ENCODE measurements around the gene ABLIM1. TPM values are rescaled to one million over a fixed set of nuclear protein-coding genes. Genes with fewer than 3 reads are reported as not detected.
A peak's percentile ranks its signal among the peaks of the same experiment; 100 is the strongest.

ABLIM1 gene
- total RNA-seq, 1 experiment from 2014 or later, result 34.0 TPM

GRCh38 chr10:114487815-114488536 lies 170.1 kb downstream of the ABLIM1 start:
- no TSS peak for BruUV-seq (replicated peaks)
- POLR2A ChIA-PET (ENCODE audit: low non-redundant PET), result no interaction called here

GRCh38 chr10:114486938-114487814 lies 170.9 kb downstream of the ABLIM1 start:
- H3K9me3 ChIP-seq (ENCODE audit: low read depth, low read length, poor library complexity, severe bottlenecking), result peaks cover 3% of the 10 kb centered on the region
- H3K27ac ChIP-seq (ENCODE audit: low read depth, low read length, poor library complexity, severe bottlenecking), result no peak overlapping the region
- no peak for DNase-seq (ENCODE audit: low spot score)
- POLR2A ChIA-PET (ENCODE audit: low non-redundant PET), result no interaction called here
- no peak overlapping the region for H3K4me3 ChIP-seq (ENCODE audit: low read depth, low read length, poor library complexity, severe bottlenecking)
- TF ChIP-seq CTCF (conservative IDR thresholded peaks at IDR 0.05; ENCODE audit: low read depth, low read length) (peak; percentile 36; the same call in 1 of the 2 replicates), EZH2 (IDR thresholded peaks at IDR 0.05; ENCODE audit: borderline replicate concordance, low read depth, low read length, poor library complexity, severe bottlenecking) (no peak)
- intact Hi-C loops (cut with micrococcal nuclease; ENCODE audit: unreplicated experiment), result no loop called here
- H3K36me3 ChIP-seq (ENCODE audit: insufficient read depth, low read length, poor library complexity, severe bottlenecking), result no peaks in the 10 kb centered on the region
- H3K4me1 ChIP-seq (ENCODE audit: insufficient read depth, low read length, poor library complexity, severe bottlenecking), result peaks cover 6% of the 10 kb centered on the region
- BruUV-seq (replicated peaks), result no TSS peak
- CTCF ChIA-PET, result no interaction called here
- H3K27me3 ChIP-seq (replicated peaks; ENCODE audit: insufficient read depth, low read depth, low read length, poor library complexity), result no peaks in the 10 kb centered on the region

More at GRCh38 chr10:114487815-114488536, 170.1 kb downstream of the ABLIM1 start:
- peaks cover 3% of the 10 kb centered on the region for H3K9me3 ChIP-seq (ENCODE audit: low read depth, low read length, poor library complexity, severe bottlenecking)
- no peak for DNase-seq (ENCODE audit: low spot score)
- no peaks in the 10 kb centered on the region for H3K27me3 ChIP-seq (replicated peaks; ENCODE audit: insufficient read depth, low read depth, low read length, poor library complexity)
- no peaks in the 10 kb centered on the region for H3K36me3 ChIP-seq (ENCODE audit: insufficient read depth, low read length, poor library complexity, severe bottlenecking)
- CTCF ChIA-PET, result no interaction called here
- peaks cover 14% of the 10 kb centered on the region for H3K4me1 ChIP-seq (ENCODE audit: insufficient read depth, low read length, poor library complexity, severe bottlenecking)
- intact Hi-C loops (cut with micrococcal nuclease; ENCODE audit: unreplicated experiment), result no loop called here
- TF ChIP-seq EZH2 (IDR thresholded peaks at IDR 0.05; ENCODE audit: borderline replicate concordance, low read depth, low read length, poor library complexity, severe bottlenecking) (no peak), CTCF (conservative IDR thresholded peaks at IDR 0.05; ENCODE audit: low read depth, low read length) (no peak)
- H3K4me3 ChIP-seq (ENCODE audit: low read depth, low read length, poor library complexity, severe bottlenecking), result no peak overlapping the region
- H3K27ac ChIP-seq (ENCODE audit: low read depth, low read length, poor library complexity, severe bottlenecking), result no peak overlapping the region

- TF ChIP-seq EZH2 (IDR thresholded peaks at IDR 0.05; ENCODE audit: borderline replicate concordance, low read depth, low read length, poor library complexity, severe bottlenecking) (no peak), CTCF (conservative IDR thresholded peaks at IDR 0.05; ENCODE audit: low read depth, low read length) (no peak)
- BruUV-seq (replicated peaks), result no TSS peak
- CTCF ChIA-PET, result no interaction called here
- no peak overlapping the region for H3K27ac ChIP-seq (ENCODE audit: low read depth, low read length, poor library complexity, severe bottlenecking)
- intact Hi-C loops (cut with micrococcal nuclease; ENCODE audit: unreplicated experiment), result no loop called here
- peaks cover 3% of the 10 kb centered on the region for H3K9me3 ChIP-seq (ENCODE audit: low read depth, low read length, poor library complexity, severe bottlenecking)
- H3K4me3 ChIP-seq (ENCODE audit: low read depth, low read length, poor library complexity, severe bottlenecking), result no peak overlapping the region
- POLR2A ChIA-PET (ENCODE audit: low non-redundant PET), result no interaction called here
- no peaks in the 10 kb centered on the region for H3K36me3 ChIP-seq (ENCODE audit: insufficient read depth, low read length, poor library complexity, severe bottlenecking)
- H3K27me3 ChIP-seq (replicated peaks; ENCODE audit: insufficient read depth, low read depth, low read length, poor library complexity), result no peaks in the 10 kb centered on the region
- no peaks in the 10 kb centered on the region for H3K4me1 ChIP-seq (ENCODE audit: insufficient read depth, low read length, poor library complexity, severe bottlenecking)
- no peak for DNase-seq (ENCODE audit: low spot score)
Observed at GRCh38 chr10:114485696-114486400, 172.2 kb downstream of the ABLIM1 start.
